ENCODE results near the gene PSMC3. TPM values are rescaled to one million over a fixed set of nuclear protein-coding genes. Genes with fewer than 3 reads are reported as not detected.

The PSMC3 gene
- total RNA-seq, 3 donors from 2014 or later = 98.5 to 168 (median 144) TPM

GRCh38 chr11:47467357-47467756 is 41.1 kb upstream of the PSMC3 start:
- Histone ChIP-seq H3K27ac (peak overlapping the region; percentile 77 to 89), H3K36me3 (peaks cover 6% of the 10 kb centered on the region)
- no peak for DNase-seq (ENCODE audit: low spot score in 2 of 2)

DNA sequence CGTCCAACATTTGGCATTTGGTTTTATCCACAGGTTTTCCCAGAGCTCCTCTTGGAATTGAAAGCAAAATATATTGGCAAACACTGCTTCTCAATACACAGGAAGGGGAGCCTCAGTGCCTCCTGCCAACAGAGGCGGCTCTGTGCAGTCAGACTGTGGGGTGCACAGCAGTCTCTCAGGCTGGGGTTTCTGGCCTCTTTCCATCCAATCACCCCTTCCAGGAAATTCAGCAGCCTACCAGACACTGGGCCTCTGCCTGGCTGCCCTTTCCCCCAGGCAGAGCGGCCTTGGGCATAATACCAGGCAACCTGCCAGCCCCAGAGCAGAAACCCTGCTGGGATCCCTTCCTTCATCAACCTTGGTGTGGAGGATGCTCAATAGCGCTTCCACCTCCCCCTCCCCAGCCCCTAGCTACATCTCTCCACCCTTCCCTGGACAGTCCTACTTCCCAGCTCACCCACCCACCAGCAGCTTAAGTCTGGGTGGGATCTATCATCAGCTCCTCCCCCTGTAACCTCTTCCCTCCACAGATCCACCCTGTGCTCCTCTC is 40.5 kb upstream of the PSMC3 start:
- no peak for TF ChIP-seq POLR2AphosphoS5 (IDR thresholded peaks at IDR 0.05)
- no peak for TF ChIP-seq CTCF (IDR thresholded peaks at IDR 0.05)
- TF ChIP-seq POLR2A (IDR thresholded peaks at IDR 0.05) = no peak
- no peak for DNase-seq (ENCODE audit: low spot score in 2 of 2)
- intact Hi-C loops (cut with DNase I; ENCODE audit: low total_unique reads) = no loop called here
- Histone ChIP-seq H3K27ac (peak overlapping the region; percentile 77 to 89), H3K4me1 (peaks cover 0 to 14% of the 10 kb centered on the region in 2 donors), H3K4me3 (peak overlapping the region in 1 of 3 donors; percentile 39), H3K9me3 (no peaks in the 10 kb centered on the region), H3K27me3 (no peaks in the 10 kb centered on the region), H3K36me3 (peaks cover 3% of the 10 kb centered on the region)

More at GRCh38 chr11:47467357-47467756, 41.1 kb upstream of the PSMC3 start:
- no peaks in the 10 kb centered on the region for H3K27me3 ChIP-seq
- H3K9me3 ChIP-seq = no peaks in the 10 kb centered on the region
- intact Hi-C loops (cut with DNase I; ENCODE audit: low total_unique reads) = no loop called here
- H3K4me1 ChIP-seq = peaks cover 0 to 14% of the 10 kb centered on the region in 2 donors
- no peak overlapping the region for H3K4me3 ChIP-seq
- TF ChIP-seq POLR2A (IDR thresholded peaks at IDR 0.05) (no peak), POLR2AphosphoS5 (IDR thresholded peaks at IDR 0.05) (no peak)

GRCh38 chr11:47466201-47466600 is 40.0 kb upstream of the PSMC3 start:
- DNase-seq (ENCODE audit: low spot score in 2 of 2) = no peak
- intact Hi-C loops (cut with DNase I; ENCODE audit: low total_unique reads) = no loop called here
- H3K27ac ChIP-seq = peak overlapping the region in 1 of 2 donors; percentile 77
- H3K9me3 ChIP-seq = no peaks in the 10 kb centered on the region
- TF ChIP-seq CTCF (IDR thresholded peaks at IDR 0.05) = no peak
- no peak for TF ChIP-seq POLR2AphosphoS5 (IDR thresholded peaks at IDR 0.05)
- no peak for TF ChIP-seq POLR2A (IDR thresholded peaks at IDR 0.05)
- no peak overlapping the region for H3K4me3 ChIP-seq
- no peaks in the 10 kb centered on the region for H3K27me3 ChIP-seq
- no peaks in the 10 kb centered on the region for H3K36me3 ChIP-seq
- H3K4me1 ChIP-seq = peaks cover 0 to 14% of the 10 kb centered on the region in 2 donors

- TF ChIP-seq POLR2AphosphoS5 (IDR thresholded peaks at IDR 0.05) (no peak), CTCF (IDR thresholded peaks at IDR 0.05) (no peak), POLR2A (IDR thresholded peaks at IDR 0.05) (no peak)
- DNase-seq (ENCODE audit: low spot score in 2 of 2) = no peak
- peaks cover 0 to 14% of the 10 kb centered on the region in 2 donors for H3K4me1 ChIP-seq
- H3K27ac ChIP-seq = no peak overlapping the region
- no peak overlapping the region for H3K4me3 ChIP-seq
- no peaks in the 10 kb centered on the region for H3K36me3 ChIP-seq
- H3K27me3 ChIP-seq = no peaks in the 10 kb centered on the region
- intact Hi-C loops (cut with DNase I; ENCODE audit: low total_unique reads) = no loop called here
- no peaks in the 10 kb centered on the region for H3K9me3 ChIP-seq
Observed at GRCh38 chr11:47464483-47464882, 38.2 kb upstream of the PSMC3 start.

DNA sequence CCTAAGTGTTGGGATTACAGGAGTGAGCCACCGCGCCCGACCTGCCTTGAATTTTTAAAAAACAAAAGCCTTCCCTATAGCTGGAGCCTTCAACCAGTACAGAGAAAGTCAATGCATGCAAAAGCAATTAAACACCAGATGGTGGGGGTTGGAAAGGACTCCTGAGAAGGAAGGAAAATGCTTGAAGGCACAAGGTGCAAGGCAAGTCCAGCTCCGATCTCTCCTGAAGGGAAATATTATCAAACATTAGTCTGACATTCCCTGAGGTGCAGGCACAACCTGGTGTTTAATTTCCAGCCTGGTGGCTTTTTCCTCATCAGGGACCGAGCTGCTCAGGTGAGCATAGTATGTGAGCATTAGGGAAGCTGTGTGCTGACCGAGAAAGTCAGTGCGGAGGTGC is 35.6 kb upstream of the PSMC3 start:
- intact Hi-C loops (cut with DNase I; ENCODE audit: low total_unique reads) = no loop called here
- Histone ChIP-seq H3K36me3 (no peaks in the 10 kb centered on the region), H3K9me3 (no peaks in the 10 kb centered on the region), H3K27ac (no peak overlapping the region), H3K4me1 (peaks cover 0 to 3% of the 10 kb centered on the region in 2 donors), H3K27me3 (no peaks in the 10 kb centered on the region), H3K4me3 (no peak overlapping the region)
- TF ChIP-seq CTCF (IDR thresholded peaks at IDR 0.05) = no peak
- TF ChIP-seq POLR2A (IDR thresholded peaks at IDR 0.05) = no peak
- no peak for TF ChIP-seq POLR2AphosphoS5 (IDR thresholded peaks at IDR 0.05)
- no peak for DNase-seq (ENCODE audit: low spot score in 2 of 2)

Data from breast epithelium (tissue), 4 donors.